ENCODE measurements around the gene BBX.

Gene BBX

DNA sequence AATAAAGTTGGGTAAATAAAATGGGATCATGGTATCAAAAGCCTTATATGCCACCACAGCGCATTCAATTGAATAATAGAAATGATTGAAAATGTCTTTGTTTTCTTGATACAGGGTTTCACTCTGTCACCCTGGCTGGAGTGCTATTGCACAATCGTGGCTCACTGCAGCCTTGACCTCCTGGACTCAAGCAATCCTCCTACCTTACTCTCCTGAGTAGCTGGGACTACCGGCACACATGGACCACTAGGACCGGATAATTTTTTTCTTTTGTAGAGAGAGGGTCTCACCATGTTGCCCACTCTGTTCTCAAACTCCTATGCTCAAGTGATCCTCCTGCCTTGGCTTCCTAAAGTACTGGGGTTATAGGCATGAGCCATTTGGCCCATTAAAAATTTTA, 33.8 kb upstream of the BBX start:
- Histone ChIP-seq H3K79me2 (ENCODE audit: insufficient read depth, low read length) (no peaks in the 10 kb centered on the region), H3K4me2 (ENCODE audit: insufficient read depth, low read length) (no peak overlapping the region), H3K27ac (ENCODE audit: low read length) (no peak overlapping the region), H3K4me1 (ENCODE audit: insufficient read depth, low read length) (no peaks in the 10 kb centered on the region), H3K36me3 (ENCODE audit: insufficient read depth, low read length) (no peaks in the 10 kb centered on the region), H4K20me1 (ENCODE audit: insufficient read depth, low read length) (no peaks in the 10 kb centered on the region), H3K9ac (ENCODE audit: low read depth, low read length) (no peak overlapping the region), H3K27me3 (ENCODE audit: insufficient read depth, low read length, poor library complexity) (no peaks in the 10 kb centered on the region), H3K9me3 (ENCODE audit: insufficient read depth, low read length, severe bottlenecking) (no peaks in the 10 kb centered on the region), H3K4me3 (ENCODE audit: low read depth in 1 of 2, low read length in 2 of 2) (no peak overlapping the region), H2AFZ (ENCODE audit: low read depth, low read length) (no peak overlapping the region)
- TF ChIP-seq EZH2 (IDR thresholded peaks at IDR 0.05; ENCODE audit: borderline replicate concordance, low read depth, low read length, severe bottlenecking) = no peak
- DNase-seq = no peak
- ATAC-seq (ENCODE audit: insufficient read depth, low read depth) = no peak

DNA sequence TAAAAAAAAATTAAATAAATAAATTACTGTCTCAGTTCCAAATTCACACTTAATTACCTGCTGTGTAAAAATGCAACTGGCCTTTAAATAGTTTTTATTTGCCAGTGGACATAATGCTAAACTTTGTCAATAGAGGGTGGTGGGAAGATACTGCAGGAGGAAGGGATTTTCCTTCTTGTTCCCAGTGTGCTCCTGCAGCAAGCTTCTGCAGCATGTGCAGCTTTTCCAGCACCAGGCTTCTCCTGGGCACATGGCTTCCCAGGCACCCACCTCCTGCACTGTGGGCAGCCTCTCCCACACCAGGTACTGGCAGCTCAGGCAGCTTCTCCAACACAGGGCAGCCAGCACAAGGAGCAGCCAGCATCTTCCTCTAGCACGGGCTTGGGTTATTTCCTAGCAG, 29.6 kb upstream of the BBX start:
- DNase-seq = no peak
- Histone ChIP-seq H4K20me1 (ENCODE audit: insufficient read depth, low read length) (no peaks in the 10 kb centered on the region), H3K9ac (ENCODE audit: low read depth, low read length) (no peak overlapping the region), H3K27ac (ENCODE audit: low read length) (no peak overlapping the region), H3K27me3 (ENCODE audit: insufficient read depth, low read length, poor library complexity) (no peaks in the 10 kb centered on the region), H3K9me3 (ENCODE audit: insufficient read depth, low read length, severe bottlenecking) (no peaks in the 10 kb centered on the region), H3K4me2 (ENCODE audit: insufficient read depth, low read length) (no peak overlapping the region), H3K79me2 (ENCODE audit: insufficient read depth, low read length) (no peaks in the 10 kb centered on the region), H2AFZ (ENCODE audit: low read depth, low read length) (no peak overlapping the region), H3K4me1 (ENCODE audit: insufficient read depth, low read length) (peaks cover 9% of the 10 kb centered on the region), H3K36me3 (ENCODE audit: insufficient read depth, low read length) (no peaks in the 10 kb centered on the region), H3K4me3 (ENCODE audit: low read depth in 1 of 2, low read length in 2 of 2) (no peak overlapping the region)
- ATAC-seq (ENCODE audit: insufficient read depth, low read depth) = no peak
- TF ChIP-seq, protein P1, sequence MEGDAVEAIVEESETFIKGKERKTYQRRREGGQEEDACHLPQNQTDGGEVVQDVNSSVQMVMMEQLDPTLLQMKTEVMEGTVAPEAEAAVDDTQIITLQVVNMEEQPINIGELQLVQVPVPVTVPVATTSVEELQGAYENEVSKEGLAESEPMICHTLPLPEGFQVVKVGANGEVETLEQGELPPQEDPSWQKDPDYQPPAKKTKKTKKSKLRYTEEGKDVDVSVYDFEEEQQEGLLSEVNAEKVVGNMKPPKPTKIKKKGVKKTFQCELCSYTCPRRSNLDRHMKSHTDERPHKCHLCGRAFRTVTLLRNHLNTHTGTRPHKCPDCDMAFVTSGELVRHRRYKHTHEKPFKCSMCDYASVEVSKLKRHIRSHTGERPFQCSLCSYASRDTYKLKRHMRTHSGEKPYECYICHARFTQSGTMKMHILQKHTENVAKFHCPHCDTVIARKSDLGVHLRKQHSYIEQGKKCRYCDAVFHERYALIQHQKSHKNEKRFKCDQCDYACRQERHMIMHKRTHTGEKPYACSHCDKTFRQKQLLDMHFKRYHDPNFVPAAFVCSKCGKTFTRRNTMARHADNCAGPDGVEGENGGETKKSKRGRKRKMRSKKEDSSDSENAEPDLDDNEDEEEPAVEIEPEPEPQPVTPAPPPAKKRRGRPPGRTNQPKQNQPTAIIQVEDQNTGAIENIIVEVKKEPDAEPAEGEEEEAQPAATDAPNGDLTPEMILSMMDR (IDR thresholded peaks at IDR 0.05; ENCODE audit: borderline replicate concordance, extremely low read depth, low read length, poor library complexity, severe bottlenecking) = no peak
- no peak for TF ChIP-seq EZH2 (IDR thresholded peaks at IDR 0.05; ENCODE audit: borderline replicate concordance, low read depth, low read length, severe bottlenecking)

DNA sequence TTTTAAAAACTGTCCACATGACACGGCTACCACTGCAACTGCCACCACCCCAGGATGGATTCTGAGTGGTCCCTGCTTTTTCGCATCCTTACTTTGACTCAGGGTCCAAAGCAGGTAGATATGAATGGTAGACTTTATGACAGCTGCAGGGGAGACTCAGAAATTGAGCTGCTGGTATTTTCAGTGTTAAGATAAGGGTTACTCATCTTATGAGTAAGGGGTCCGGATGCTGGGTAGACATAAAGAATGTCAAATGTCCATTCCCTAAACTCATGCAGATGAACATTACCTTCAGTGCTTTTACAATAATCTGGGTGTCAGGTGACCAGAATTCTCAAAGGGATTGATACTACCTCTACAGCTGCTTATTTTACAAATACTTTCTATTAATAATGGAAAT, 25.9 kb upstream of the BBX start:
- Histone ChIP-seq H2AFZ (ENCODE audit: low read depth, low read length) (no peak overlapping the region), H3K9ac (ENCODE audit: low read depth, low read length) (no peak overlapping the region), H3K36me3 (ENCODE audit: insufficient read depth, low read length) (no peaks in the 10 kb centered on the region), H4K20me1 (ENCODE audit: insufficient read depth, low read length) (no peaks in the 10 kb centered on the region), H3K27me3 (ENCODE audit: insufficient read depth, low read length, poor library complexity) (no peaks in the 10 kb centered on the region), H3K9me3 (ENCODE audit: insufficient read depth, low read length, severe bottlenecking) (no peaks in the 10 kb centered on the region), H3K4me2 (ENCODE audit: insufficient read depth, low read length) (no peak overlapping the region; the same call in 1 of the 2 replicates), H3K27ac (ENCODE audit: low read length) (no peak overlapping the region), H3K79me2 (ENCODE audit: insufficient read depth, low read length) (no peaks in the 10 kb centered on the region), H3K4me3 (ENCODE audit: low read depth in 1 of 2, low read length in 2 of 2) (no peak overlapping the region), H3K4me1 (ENCODE audit: insufficient read depth, low read length) (peaks cover 9% of the 10 kb centered on the region)
- DNase-seq = no peak
- no peak for TF ChIP-seq EZH2 (IDR thresholded peaks at IDR 0.05; ENCODE audit: borderline replicate concordance, low read depth, low read length, severe bottlenecking)
- TF ChIP-seq, protein P1 (IDR thresholded peaks at IDR 0.05; ENCODE audit: borderline replicate concordance, extremely low read depth, low read length, poor library complexity, severe bottlenecking) = no peak
- no peak for ATAC-seq (ENCODE audit: insufficient read depth, low read depth)

DNA sequence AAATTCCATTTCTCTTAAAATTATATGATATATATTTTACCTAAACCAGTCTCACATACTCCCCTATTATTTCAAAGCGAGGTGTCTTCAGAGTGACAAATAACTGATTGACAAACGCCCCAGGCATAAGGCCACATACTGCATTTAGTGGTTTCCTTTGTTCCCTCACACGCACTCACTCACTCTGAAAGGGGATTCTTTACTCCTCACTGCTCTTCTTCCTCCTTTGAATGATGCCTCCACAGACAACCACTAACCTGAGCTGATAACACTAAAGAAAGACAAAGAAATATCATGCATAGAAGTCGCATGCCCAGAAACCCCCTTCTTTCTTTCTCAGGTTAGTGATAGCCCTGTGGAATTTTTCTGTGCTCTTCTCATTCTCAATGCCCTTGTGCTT, 24.1 kb upstream of the BBX start:
- Histone ChIP-seq H2AFZ (ENCODE audit: low read depth, low read length) (peak overlapping the region; percentile 14; the same call in 1 of the 2 replicates), H3K4me1 (ENCODE audit: insufficient read depth, low read length) (peaks cover 9% of the 10 kb centered on the region), H4K20me1 (ENCODE audit: insufficient read depth, low read length) (no peaks in the 10 kb centered on the region), H3K9ac (ENCODE audit: low read depth, low read length) (no peak overlapping the region), H3K9me3 (ENCODE audit: insufficient read depth, low read length, severe bottlenecking) (no peaks in the 10 kb centered on the region), H3K4me2 (ENCODE audit: insufficient read depth, low read length) (no peak overlapping the region), H3K4me3 (ENCODE audit: low read depth in 1 of 2, low read length in 2 of 2) (no peak overlapping the region), H3K27me3 (ENCODE audit: insufficient read depth, low read length, poor library complexity) (no peaks in the 10 kb centered on the region), H3K79me2 (ENCODE audit: insufficient read depth, low read length) (no peaks in the 10 kb centered on the region), H3K36me3 (ENCODE audit: insufficient read depth, low read length) (no peaks in the 10 kb centered on the region), H3K27ac (ENCODE audit: low read length) (no peak overlapping the region)
- ATAC-seq (ENCODE audit: insufficient read depth, low read depth) (peak; percentile 68), DNase-seq (no peak)
- no peak for TF ChIP-seq EZH2 (IDR thresholded peaks at IDR 0.05; ENCODE audit: borderline replicate concordance, low read depth, low read length, severe bottlenecking)
- TF ChIP-seq, protein P1 (IDR thresholded peaks at IDR 0.05; ENCODE audit: borderline replicate concordance, extremely low read depth, low read length, poor library complexity, severe bottlenecking) = no peak

Measured in DND-41 (cell line).